ENCODE data around the gene ATP1B1.

The ATP1B1 gene

GRCh38 chr1:169103480-169103893 lies 3.0 kb upstream of the ATP1B1 start:
- no peak for TF ChIP-seq CTCF (IDR thresholded peaks at IDR 0.05; ENCODE audit: low read depth, low read length)
- no peak overlapping the region for H3K4me3 ChIP-seq (ENCODE audit: low read depth, low read length)

DNA sequence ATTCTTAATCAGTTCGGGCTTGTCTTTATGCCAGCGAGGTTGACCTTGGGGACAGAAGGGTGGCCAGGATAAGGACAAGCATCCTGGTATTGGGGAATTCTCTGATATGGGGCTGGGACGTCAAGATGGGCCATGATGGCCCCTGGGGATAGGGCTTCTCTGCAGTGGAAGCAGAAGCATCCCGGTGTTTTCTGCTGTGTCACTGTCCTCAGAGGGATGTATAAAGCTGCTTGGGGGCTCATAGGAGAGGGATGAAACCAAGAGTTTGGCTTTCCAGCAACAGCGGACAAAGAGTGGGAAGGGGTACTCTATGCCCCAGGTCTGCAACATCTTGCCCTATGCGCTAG lies 1.4 kb upstream of the ATP1B1 start:
- no peak overlapping the region for H3K4me3 ChIP-seq (ENCODE audit: low read depth, low read length)
- no peak for TF ChIP-seq CTCF (IDR thresholded peaks at IDR 0.05; ENCODE audit: low read depth, low read length)

GRCh38 chr1:169105434-169106094 lies 926 bp upstream of the ATP1B1 start:
- peak overlapping the region; percentile 89 for H3K4me3 ChIP-seq (ENCODE audit: low read depth, low read length)
- TF ChIP-seq CTCF (IDR thresholded peaks at IDR 0.05; ENCODE audit: low read depth, low read length) = no peak

- no peak for TF ChIP-seq CTCF (IDR thresholded peaks at IDR 0.05; ENCODE audit: low read depth, low read length)
Observed at GRCh38 chr1:169106921-169107602, 572 bp downstream of the ATP1B1 start.

GRCh38 chr1:169107603-169108208 lies 1.2 kb downstream of the ATP1B1 start:
- H3K4me3 ChIP-seq (ENCODE audit: low read depth, low read length) = peak overlapping the region; percentile 89

More at GRCh38 chr1:169106921-169107602, 572 bp downstream of the ATP1B1 start:
- peak overlapping the region; percentile 89 for H3K4me3 ChIP-seq (ENCODE audit: low read depth, low read length)

GRCh38 chr1:169108223-169108622 lies 1.7 kb downstream of the ATP1B1 start:
- TF ChIP-seq CTCF (IDR thresholded peaks at IDR 0.05; ENCODE audit: low read depth, low read length) = no peak
- peak overlapping the region; percentile 89 for H3K4me3 ChIP-seq (ENCODE audit: low read depth, low read length)

More at GRCh38 chr1:169107603-169108208, 1.2 kb downstream of the ATP1B1 start:
- TF ChIP-seq CTCF (IDR thresholded peaks at IDR 0.05; ENCODE audit: low read depth, low read length) = no peak

Measured in WI38 (cell line).